NCI-H510A (cell line): Measurements from ENCODE around the gene THAP11.

ENCODE experiments used
- DNase-seq: peaks from one replicate; lab custom pipeline; 2025; lab: John Stamatoyannopoulos, UW

The THAP11 gene

DNA sequence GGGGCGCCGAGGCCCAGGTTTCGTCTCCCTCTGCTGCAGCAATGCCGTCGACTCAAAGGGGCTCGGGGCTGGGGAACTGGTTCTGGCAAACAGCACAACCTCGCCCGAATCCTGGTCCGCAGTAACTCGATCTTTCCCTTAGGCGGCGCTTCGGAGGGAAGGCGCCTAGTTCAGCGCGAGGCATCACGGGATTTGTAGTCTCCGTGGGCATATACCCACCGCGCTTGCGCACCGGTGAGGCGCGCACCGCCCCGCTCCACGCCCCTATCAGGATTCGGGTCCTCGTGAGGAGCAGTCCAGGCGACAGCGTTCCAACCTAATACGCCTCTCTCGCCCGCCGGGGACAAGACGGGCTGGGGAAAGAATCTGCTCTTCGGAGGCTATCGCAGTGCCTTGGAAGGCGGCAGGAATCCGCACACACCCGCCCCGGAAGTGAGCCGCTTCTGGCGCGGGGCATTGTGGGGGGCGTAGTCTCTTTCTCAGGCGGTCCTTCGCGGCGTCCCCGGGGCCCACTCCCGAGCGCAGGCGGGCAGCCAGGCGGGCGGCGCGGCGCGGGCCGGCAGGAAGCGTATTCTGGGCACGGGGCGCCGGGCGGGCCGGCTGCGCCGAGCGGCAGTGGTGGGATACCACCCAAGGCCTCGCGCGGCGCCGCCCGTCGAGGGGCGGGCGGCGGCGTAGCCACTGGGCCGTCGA, at the start of gene THAP11:
THAP11 (plus strand) TSS at position 505 of the 693 bp plus-strand sequence. CDS start 235 bp downstream, outside the sequence.
- peak; percentile 87 for DNase-seq

DNA sequence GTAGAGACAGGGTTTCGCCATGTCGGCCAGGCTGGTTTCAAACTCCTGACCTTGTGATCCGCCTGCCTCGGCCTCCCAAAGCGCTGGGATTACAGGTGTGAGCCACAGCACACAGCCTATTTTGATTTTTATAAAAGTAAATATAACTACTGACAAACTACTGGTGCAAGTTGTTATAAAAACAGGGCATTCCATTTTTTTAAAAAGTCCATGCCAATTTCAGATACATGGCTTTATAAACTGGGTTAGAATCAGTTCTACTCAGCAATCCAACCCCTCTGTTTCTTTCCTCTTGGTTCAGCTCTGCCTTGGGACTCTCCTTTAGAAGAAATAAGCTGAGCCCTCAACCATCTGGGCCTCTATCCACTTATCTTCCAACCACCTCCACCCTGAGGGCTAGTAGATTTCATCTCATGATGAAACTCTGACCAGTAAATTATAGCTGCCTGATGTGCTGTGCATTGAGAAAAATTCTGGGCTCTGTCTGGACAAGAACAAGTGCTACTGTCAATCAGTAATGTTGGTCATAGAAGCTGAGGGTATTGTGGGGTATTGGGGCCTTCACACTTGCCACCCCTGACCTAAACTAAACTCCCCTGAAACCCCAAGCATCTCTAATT, 45.9 kb upstream of the THAP11 start:
- no peak for DNase-seq

DNA sequence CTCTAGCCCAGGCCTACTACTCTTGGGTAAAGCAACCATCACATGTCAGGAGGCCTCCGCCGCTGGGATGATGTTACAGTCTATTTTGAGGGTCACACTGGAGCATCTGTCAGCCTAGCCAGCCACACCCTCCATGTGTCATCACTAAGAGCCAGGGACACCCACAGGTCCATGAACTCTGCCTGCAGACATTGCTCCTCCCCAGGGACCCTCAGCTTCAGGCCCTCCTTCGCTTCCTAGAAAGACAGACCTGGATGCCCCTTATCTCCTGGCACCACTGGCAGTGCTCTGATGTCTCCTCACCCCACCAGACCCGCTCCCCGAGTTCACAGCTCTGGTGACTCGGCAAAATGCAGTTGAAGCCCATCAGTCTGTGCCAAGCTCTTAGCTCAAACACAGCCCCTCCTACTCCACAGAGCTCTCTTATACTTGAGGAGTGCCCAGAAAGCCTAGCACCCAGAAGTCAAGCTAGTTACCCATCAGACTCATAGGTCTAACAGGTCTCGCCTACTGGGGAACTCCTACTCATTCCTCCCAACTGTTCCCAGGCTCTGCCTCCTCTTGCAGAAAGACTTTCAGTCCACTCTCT, 41.7 kb upstream of the THAP11 start:
- no peak for DNase-seq

DNA sequence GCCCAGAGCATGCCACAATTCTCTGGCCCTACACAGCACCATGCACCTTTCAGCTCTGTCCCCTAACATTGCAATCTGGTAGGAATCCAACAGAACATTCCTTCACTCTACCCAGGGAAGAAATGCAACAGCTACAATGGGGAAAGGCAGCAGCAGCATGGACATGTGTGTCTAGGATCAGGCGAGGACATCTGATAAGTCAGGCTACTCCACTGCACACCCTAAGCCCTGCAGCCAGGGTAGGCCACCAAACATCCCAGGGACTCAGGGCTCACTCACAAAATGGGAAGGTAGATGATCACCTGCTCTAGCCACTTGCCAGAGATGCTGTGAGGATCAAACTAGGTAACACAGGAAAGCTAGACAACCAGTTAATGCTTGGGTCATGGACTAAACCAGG, 40.9 kb upstream of the THAP11 start:
- no peak for DNase-seq

DNA sequence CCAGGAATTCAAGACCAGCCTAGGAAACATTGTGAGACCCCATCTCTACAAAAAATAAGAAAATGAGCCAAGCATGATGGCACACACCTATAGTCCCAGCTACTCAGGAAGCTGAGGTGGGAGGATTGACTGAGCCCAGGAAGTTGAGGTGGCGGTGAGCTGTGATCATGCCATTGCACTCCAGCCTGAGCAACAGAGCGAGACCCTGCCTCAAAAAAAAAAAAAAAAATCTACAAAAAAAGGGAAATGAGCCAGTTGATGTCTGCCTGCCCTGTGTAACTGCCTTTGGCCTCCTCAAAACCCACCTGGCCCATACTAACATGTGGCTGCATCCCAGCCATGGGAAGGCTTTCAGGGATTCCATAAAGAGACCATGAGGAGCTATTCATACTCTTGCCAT, 40.2 kb upstream of the THAP11 start:
- no peak for DNase-seq

DNA sequence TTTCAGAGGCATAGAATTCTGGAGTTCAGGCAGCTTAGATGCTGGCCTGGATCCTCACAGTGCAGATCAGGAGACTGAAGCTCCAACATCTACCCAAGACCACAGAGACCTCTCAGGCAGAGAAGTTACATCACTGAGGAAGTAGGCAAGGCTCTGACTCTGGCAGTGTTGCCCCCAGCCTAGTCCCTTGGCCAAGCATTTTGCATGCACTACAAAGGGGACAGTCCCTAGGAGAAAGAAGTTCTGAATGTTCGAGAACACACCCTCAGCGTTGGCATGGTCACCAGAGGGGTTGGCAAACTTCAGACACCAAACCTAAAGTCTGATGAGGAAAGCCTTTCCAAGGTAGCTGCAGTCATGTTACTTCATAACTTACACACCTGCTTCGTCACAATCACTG, 38.2 kb upstream of the THAP11 start:
- no peak for DNase-seq

DNA sequence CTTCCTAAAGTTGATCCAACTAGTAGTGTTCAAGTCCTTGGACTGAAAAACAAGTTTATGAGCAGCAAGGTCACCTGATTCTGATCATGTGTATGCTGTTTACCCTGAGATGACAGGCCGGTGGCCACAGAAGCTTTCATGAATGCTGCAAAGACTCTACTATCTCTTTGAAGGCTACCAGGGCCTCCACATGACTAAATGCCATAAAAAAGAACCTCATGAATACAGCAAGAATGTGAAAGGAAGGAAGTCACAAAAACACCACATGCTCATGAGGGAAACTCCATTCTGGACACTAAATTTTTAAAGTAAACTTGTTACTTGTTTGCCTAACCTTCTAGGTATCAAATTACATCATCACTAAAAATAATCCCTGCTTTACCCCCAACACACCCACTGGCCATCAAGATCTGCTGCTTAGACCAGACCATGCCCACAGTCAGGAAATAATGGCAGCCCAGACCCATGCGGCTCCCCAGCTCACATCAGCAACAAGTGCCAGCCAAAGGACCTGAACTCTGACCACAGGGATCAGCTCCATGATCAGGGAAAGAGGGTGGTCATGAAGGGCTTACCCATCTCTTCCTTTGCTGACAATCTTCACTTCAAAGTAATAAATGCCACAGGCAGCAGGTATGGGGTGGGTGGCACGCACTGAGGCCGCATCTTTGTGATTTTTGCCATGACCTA, 37.1 kb upstream of the THAP11 start:
- no peak for DNase-seq

DNA sequence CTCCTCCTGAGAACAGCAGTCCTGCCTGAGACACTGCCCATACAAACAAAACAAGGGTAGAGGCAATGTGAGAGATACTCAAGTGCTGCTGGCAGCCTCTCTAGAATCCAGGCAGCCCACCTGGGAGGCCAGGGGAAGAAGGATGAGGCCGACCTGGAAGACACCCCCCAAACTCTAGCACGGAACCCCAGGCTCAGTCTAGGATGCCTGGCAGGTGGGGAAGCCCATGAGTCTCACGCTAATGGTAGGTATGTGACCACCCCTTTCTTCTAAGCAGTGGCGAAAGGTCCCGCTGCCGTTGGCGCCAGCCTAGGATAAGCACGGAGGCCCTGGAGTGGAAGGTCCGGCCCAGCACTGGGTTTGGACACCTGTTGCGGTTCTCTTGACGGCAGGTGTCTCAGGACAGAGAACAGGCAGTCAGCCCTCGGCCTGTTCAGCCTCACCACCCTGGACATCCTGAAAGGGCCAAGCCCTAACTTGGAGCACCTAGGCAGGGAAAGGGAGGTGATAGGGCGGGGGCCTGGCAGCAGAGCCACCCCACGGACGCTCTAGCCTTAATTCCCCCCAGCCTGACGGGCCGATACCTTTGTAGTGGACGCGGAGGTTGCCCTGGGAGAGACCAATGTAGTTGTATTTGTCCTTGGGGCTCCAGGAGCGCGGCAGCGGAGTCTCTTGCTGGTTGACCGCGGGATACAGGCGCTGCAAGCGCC, 36.2 kb upstream of the THAP11 start:
- no peak for DNase-seq

DNA sequence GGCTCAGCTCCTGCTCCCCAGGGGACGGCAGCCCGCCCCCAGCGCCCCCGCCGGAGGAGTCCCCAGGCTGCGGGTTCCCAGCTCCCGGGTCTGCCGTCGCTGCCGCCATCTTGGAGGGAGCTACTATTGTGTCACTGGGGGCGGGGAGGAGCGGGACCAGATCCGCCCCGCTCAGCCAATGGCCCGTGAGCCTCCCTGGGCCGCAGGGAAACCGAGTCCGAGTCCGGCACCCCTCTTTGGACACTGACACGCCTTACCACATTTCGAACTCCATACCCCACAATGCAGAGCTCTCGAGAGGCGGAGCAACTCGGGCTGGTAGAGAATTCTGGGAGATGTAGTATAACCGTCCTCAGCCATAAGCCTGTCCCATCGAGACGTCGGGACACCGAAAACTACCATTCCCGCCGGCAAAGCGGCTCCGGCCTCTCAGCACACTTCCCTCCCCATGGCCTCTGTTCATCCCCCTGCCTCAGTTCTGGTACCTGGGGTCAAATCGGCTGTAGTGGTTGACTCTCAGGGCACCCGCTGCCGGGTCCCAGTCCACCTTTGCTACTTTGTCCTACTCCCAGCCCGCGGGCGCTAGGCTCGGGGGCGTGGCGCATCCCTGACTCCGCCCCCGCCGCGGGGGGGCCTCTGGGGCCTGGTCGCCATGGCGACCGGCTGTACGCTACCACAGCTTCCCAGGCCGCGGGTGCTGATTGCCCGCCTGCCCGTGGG, 35.5 kb upstream of the THAP11 start, which contains the start of the genes RANBP10 and TSNAXIP1:
RANBP10 (minus strand) TSS at position 133 of the 720 bp plus-strand sequence; CDS start at position 109, 24 bp downstream.
TSNAXIP1 (plus strand) TSS at position 462 of the 720 bp plus-strand sequence. CDS start 261 bp downstream, outside the sequence.
- DNase-seq = peak; percentile 93

DNA sequence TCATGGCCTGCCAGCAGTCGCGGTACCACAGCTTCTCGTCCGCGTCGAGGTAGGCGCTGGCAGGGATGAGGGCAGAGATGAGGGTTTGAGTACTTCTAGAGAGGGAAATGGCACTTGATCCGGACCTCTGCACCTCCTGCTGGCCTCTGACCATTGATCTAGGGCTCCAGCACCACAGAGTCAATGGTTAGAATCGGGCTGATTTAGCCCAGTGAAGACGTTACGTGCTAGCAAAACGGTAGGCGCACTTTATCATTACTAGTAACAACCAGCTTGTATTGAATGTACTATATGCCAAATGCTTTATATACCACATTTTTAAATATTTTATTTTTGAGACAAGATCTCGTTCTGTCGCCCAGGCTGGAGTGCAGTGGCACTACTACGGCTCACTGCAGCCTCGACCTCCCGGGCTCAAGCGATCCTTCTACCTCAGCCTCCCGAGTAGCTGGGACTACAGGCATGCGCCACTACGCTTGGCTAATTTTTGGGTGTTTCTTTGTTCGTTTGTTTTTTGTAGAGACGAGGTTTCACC, 34.9 kb upstream of the THAP11 start:
- no peak for DNase-seq

DNA sequence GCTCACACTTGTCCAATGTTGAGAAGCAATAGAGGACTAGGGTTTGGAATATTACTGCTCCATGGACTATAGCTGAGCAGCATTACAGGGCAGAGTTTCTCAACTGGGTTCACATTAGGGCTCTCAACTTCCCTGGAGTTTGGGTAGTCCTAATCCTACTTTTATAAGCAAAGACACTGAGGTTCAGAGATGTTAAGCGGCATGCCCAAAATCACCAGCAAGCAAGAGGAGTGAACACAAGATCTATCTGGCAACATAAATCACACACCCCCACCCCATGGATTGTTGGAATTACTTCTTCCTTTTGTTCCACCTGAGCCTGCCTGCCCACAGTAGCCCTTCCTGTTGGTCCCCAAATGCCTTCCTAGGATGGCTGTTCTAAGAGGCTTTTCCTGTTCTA, 30.2 kb upstream of the THAP11 start:
- DNase-seq = no peak

DNA sequence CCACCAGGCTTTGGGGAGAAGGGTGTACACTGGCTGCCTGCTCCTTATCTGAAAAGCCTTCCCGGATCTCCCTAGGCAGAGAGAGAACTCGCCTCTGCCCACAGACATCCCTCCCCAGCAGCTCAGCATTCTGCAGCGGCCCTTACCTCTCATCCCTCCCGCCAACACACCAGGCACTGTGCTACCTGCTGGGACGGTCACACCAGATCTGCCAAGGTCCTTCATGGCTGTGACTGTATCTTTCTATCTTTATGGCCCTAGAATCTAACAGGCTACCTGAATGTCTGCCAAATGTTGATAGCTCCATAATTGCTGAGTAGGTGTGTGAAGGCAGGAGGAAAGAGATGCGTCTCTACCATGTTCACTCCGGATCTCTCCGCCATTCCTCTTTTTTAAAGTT, 27.6 kb upstream of the THAP11 start:
- DNase-seq = no peak

DNA sequence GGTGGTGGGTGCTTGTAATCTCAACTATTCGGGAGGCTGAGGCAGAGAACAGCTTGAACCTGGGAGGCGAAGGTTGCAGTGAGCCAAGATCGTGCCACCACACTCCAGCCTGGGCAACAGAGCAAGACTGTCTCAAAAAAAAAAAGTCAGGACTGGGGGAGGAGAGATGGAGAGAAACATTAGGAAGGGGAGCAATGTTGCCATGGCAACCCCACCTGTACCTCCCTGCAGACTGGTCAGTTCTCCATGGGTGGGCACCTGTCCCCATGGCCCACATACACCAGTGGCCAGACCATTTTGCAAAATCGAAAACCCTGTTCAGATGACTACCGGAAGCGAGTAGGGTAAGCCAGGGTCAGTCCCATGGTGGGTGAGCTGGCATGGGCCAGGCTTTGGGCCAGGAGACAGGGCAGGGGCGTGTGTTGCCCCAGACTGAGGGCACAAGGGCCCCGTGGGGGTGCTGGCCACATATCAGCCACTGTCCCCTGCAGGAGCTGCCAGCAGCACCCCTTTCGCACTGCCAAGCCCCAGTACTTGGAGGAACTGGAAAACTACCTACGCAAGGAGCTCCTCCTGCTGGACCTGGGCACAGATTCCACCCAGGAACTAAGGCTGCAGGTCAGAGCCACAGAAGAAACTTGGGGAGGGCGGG, 21.4 kb upstream of the THAP11 start:
- DNase-seq = no peak

DNA sequence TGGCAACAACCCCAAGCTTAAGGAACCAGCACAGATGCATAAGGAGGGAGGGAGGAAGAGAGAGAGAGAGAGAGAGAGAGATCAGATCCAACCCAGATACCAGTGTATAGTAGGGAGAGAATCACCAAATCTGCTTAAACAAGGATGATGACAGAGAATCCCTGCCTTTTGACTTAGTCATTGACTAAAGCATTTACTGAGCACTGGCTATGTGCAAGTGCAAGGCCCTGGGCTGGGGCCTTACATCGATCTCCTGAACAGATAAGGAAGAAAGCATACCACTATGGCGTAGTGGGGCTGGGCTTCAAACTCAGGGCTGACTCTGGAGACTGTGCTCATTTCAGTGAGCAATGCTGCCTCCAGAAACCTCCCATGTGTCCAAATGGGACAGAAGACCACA, 19.6 kb upstream of the THAP11 start:
- no peak for DNase-seq

DNA sequence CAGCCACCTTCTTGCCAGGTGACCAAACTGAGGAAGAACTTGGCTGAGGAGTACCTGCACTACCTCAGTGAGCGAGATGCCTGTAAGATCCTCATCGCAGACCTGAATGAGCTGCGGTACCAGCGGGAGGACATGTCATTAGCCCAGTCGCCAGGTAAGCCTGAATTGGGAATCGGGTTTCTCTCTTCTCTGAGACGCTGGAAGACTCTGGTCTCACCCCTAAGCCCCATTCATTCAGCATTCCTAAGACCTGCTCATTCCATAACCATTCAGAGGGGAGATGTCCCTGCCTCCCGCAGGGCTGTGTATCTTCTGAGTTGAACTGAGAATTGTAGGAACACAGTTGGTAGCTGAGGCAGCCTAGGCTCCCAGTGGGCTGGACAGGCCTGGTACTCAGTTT, 17.0 kb upstream of the THAP11 start:
- no peak for DNase-seq

DNA sequence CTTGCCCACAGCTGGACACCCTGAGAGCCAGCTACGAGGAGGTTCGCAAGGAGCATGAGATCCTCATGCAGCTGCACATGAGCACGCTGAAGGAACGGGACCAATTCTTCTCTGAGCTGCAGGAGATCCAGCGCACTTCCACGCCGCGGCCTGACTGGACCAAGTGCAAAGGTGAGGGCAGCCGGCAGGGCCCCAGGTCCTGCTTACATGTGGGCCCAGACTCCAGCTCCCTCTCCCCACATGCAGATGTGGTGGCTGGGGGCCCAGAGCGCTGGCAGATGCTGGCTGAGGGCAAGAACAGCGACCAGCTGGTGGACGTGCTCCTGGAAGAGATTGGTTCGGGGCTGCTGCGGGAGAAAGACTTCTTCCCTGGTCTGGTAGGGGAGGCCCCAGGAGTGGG, 16.2 kb upstream of the THAP11 start:
- no peak for DNase-seq

DNA sequence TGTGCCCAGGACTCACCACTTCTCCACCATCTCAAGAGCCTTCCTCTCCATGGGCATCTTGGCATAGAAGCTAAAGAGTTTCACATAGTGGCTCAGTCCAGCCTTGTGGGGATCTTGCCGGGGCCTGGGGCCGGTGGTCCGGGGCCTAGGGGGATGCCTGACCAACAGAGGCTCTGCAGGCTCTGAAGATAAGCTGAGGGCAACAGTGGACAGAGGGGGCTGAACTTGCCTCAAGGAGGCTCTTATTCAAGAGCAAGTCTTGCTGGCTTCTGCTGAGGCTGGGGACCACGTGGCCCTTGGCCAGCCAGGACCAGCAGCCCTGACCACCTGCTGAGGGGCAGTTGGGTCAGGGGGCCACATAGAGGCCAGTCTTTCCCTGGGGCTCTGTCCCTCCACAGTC, 13.5 kb upstream of the THAP11 start:
- no peak for DNase-seq

DNA sequence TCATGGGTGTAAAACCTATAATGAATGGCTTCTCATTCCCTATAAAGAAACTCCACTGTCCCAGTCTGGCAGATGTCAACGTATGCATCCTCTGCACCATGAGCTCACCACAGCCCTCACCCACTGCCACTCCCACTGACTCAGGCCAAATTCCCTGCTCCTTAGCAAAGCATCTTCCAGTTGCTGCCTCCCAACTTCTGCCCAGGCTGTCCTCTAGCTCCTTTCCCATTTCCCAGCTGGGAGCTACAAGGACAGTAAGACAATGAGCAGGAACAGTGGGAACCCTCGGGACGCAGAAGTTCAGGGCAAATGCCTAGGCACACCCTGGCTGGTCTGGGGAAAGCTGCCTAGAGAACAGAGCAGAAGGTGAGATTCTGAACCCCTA, 9.1 kb upstream of the THAP11 start:
- DNase-seq = no peak

DNA sequence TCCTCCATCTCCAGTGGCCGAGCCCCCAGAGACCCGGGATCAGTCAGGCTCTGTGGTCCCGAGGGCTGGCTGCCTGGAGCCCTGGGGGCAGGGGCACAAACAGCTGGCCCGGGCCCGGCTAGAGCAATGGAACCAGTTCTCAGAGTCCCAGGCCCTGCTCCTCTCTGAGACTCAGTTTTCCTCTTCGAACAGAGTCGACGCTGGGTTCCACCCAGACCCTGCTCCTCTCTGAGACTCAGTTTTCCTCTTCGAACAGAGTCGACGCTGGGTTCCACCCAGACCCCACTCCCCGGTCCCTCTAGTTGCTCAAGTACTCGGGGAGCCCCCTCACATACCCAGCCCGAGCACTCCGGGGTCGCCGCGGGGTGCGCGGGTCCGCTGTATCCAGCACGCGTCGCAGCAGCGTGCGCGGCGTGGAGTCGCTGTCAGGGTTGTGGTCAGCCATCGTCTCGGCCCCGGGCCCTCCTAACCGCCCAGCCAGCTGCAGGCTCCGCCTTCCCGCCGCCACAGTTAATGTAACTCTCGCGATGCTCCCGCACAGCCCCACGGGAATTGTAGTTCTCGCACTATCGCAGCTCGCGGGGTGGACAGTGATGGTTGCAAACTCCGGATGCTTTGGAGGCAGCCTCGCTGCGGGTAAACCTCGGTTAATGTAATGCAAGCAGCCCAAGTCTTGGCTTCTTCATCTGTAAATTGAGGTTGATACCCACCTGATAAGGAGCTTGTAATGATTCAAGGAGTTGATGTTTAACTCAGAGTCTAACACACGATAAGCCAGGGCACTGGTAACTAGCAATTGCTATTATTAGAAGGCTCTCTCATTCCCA, 8.5 kb upstream of the THAP11 start:
- peak; percentile 61 for DNase-seq

DNA sequence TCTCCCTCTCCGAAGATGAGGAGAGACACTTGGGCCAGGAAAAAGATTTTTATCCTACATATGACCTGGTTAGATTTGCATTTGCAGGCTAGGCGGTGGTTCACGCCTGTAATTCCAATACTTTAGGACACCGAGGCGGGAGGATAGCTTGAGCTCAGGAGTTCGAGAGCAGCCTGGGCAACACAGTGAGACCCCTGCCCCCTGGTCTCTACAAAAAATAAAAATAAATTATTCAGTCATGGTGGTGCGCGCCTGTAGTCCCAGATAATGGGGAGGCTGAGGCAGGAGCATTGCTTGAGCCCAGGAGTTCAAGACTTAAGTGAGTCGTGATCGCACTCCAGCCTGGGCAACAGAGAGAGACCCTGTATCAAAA, 7.9 kb upstream of the THAP11 start:
- no peak for DNase-seq
